Nephron progenitor cell (in vitro differentiated cells): ENCODE measurements around the gene SLC26A9.

ENCODE experiments used
- DNase-seq: peaks from one replicate; pipeline ENCODE4 v3.0.0; 2021
- H3K27ac Mint-ChIP-seq: 2 replicates; pipeline ENCODE4 v1.8.0; 2021; ENCODE audit warnings: mild to moderate bottlenecking, moderate library complexity, mixed read lengths
- H3K27me3 Mint-ChIP-seq: 2 replicates; pipeline ENCODE4 v1.8.0; 2021; ENCODE audit warnings: mild to moderate bottlenecking, low read depth, mixed read lengths; ENCODE audit not compliant: poor library complexity
- H3K36me3 Mint-ChIP-seq: 2 replicates; pipeline ENCODE4 v1.8.0; 2021; ENCODE audit warnings: low read depth, mixed read lengths
- H3K4me1 Mint-ChIP-seq: 2 replicates; pipeline ENCODE4 v1.8.0; 2021; ENCODE audit warnings: mixed read lengths
- H3K4me3 Mint-ChIP-seq: 2 replicates; pipeline ENCODE4 v1.8.0; 2021; ENCODE audit warnings: mild to moderate bottlenecking, moderate library complexity, mixed read lengths
- H3K9me3 Mint-ChIP-seq: 2 replicates; pipeline ENCODE4 v1.8.0; 2021; ENCODE audit warnings: mild to moderate bottlenecking, moderate library complexity, mixed read lengths
- TF ChIP-seq, protein P1 (sequence below): fragments of 200-600 bp; sonication (generic); IDR thresholded peaks from 2 replicates; pipeline ENCODE4 v1.5.0; 2021; ENCODE audit warnings: antibody characterized with exemption

Gene SLC26A9, protein sequence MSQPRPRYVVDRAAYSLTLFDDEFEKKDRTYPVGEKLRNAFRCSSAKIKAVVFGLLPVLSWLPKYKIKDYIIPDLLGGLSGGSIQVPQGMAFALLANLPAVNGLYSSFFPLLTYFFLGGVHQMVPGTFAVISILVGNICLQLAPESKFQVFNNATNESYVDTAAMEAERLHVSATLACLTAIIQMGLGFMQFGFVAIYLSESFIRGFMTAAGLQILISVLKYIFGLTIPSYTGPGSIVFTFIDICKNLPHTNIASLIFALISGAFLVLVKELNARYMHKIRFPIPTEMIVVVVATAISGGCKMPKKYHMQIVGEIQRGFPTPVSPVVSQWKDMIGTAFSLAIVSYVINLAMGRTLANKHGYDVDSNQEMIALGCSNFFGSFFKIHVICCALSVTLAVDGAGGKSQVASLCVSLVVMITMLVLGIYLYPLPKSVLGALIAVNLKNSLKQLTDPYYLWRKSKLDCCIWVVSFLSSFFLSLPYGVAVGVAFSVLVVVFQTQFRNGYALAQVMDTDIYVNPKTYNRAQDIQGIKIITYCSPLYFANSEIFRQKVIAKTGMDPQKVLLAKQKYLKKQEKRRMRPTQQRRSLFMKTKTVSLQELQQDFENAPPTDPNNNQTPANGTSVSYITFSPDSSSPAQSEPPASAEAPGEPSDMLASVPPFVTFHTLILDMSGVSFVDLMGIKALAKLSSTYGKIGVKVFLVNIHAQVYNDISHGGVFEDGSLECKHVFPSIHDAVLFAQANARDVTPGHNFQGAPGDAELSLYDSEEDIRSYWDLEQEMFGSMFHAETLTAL

DNA sequence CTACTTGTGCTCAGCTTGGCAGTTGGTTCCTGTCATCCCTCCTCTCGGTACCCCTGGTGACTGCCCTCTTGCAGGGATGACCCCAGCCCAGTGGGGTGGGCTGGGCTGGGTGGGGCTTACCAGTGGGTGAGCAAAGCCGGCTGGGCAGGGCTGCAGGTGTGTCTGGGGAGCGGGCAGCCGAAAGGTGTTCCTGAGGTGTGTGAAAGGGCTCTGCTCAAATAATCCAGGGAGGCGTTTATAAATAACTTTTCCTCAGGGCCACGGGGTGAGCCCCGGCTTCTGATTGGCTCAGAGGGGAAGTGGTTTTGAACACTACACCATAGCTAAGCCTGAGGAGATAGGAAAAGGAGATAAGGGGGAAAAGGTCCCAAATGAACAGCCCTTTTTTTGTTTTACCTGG, at the start of gene SLC26A9:
Gene SLC26A9, minus strand, starts transcription at position 212 of the 400 bp plus-strand sequence. CDS start 7,636 bp downstream, outside the sequence.
- DNase-seq, result no peak
- H3K27ac Mint-ChIP-seq, result no peak within 1 kb of the TSS
- TF ChIP-seq, protein P1, sequence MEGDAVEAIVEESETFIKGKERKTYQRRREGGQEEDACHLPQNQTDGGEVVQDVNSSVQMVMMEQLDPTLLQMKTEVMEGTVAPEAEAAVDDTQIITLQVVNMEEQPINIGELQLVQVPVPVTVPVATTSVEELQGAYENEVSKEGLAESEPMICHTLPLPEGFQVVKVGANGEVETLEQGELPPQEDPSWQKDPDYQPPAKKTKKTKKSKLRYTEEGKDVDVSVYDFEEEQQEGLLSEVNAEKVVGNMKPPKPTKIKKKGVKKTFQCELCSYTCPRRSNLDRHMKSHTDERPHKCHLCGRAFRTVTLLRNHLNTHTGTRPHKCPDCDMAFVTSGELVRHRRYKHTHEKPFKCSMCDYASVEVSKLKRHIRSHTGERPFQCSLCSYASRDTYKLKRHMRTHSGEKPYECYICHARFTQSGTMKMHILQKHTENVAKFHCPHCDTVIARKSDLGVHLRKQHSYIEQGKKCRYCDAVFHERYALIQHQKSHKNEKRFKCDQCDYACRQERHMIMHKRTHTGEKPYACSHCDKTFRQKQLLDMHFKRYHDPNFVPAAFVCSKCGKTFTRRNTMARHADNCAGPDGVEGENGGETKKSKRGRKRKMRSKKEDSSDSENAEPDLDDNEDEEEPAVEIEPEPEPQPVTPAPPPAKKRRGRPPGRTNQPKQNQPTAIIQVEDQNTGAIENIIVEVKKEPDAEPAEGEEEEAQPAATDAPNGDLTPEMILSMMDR, result no peak
- H3K9me3 Mint-ChIP-seq, result no peaks in the 10 kb centered on the region
- H3K4me3 Mint-ChIP-seq, result no peak within 1 kb of the TSS
- peaks cover 32% of the 10 kb centered on the region for H3K4me1 Mint-ChIP-seq
- H3K36me3 Mint-ChIP-seq, result no peaks in the 10 kb centered on the region
- H3K27me3 Mint-ChIP-seq, result peaks cover 38% of the 10 kb centered on the region

DNA sequence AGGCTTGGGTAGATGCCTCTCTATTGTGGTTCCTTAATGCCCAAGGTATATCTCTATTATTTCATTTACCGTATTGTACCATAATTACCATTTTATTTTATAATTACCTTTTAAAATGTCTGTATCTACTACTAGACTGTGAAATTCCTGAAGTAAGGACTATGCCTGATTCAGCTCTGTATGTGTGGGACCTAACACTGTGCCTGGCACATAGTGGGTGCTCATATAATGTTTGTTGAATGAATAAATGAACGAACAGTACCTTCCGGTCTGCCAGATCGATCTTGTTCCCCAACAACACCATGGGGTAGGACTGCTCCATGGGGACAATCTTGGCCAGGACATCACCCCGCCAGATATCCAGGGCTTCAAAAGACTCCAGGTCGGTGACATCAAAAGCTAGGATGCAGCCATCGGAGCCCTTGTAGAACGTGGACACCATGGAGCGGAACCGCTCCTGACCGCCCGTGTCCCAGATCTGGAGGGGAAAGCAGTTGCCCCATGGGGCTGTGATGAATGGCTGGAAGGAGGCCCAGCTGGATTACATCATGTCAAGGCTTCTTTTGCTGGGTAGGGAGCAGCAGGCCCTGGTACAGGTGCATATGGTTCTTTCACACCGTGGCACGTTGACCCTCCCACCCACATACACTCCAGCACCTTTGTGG, 49.1 kb upstream of the SLC26A9 start:
- Mint-ChIP-seq H3K9me3 (no peaks in the 10 kb centered on the region), H3K27ac (no peak overlapping the region), H3K36me3 (no peaks in the 10 kb centered on the region), H3K4me1 (peaks cover 34% of the 10 kb centered on the region), H3K4me3 (no peak overlapping the region), H3K27me3 (peaks cover 3% of the 10 kb centered on the region)
- no peak for DNase-seq
- TF ChIP-seq, protein P1, result no peak

DNA sequence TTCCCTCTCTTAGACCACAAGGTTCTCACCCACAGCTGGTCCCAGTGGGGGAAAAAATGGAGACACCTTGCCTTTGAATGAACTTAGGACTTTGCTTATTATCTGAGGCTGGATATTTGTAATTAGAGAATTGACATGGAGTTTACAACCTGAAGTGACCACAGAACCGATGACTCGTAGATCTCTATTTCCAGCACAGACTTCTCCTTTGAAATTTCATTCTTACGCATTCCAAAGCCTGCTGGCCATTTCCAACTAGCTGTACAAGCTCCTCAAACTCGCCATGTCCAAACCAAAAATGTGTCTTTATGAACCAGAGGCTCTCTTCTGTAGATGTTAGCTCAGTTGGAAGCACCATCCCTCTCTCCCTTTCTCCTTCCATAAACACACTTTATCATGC, 48.0 kb upstream of the SLC26A9 start:
- Mint-ChIP-seq H3K36me3 (no peaks in the 10 kb centered on the region), H3K27ac (no peak overlapping the region), H3K4me3 (no peak overlapping the region), H3K27me3 (peaks cover 3% of the 10 kb centered on the region), H3K4me1 (peaks cover 23% of the 10 kb centered on the region), H3K9me3 (no peaks in the 10 kb centered on the region)
- no peak for DNase-seq
- TF ChIP-seq, protein P1, result no peak

DNA sequence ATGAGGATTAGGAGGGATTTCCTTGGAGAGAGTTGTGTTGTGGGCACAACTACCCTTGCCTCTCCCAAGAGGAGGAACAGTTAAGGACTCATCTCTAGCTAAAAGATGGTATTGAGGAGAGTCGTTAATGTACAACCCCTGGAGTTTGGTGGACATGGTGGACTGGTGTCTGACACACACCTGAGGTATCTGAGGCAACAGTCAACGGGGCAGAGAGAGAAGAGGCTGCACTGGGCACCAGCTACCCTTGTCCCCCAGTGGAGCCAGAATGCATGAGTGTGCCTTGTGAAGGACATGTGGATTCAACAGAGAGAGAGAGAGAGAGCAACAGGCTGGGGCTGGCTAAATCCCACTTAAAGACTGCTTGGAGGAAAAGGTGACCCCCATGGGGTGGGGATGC, 47.0 kb upstream of the SLC26A9 start:
- H3K27ac Mint-ChIP-seq, result no peak overlapping the region
- DNase-seq, result no peak
- peaks cover 23% of the 10 kb centered on the region for H3K4me1 Mint-ChIP-seq
- peaks cover 3% of the 10 kb centered on the region for H3K27me3 Mint-ChIP-seq
- H3K9me3 Mint-ChIP-seq, result no peaks in the 10 kb centered on the region
- TF ChIP-seq, protein P1, result no peak
- no peak overlapping the region for H3K4me3 Mint-ChIP-seq
- no peaks in the 10 kb centered on the region for H3K36me3 Mint-ChIP-seq

DNA sequence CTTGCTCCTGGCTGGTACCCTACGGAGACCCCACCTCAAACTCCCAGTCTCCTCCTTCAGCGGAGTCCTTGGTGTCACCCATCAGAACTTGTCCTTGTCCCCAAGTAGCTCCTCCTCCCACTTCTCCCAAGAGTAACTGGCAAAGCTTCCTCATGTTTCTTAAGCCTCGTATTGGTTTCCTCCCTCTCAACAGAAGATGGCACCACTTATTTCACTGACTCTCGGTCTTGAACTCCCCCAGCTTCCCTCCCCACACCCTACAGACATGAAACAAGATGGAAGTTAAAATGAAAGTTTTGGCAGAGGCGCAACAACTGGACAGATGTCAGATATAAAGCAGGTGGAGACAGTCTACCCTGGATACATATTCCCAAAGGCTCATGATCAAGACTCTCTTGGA, 46.5 kb upstream of the SLC26A9 start:
- Mint-ChIP-seq H3K4me3 (no peak overlapping the region), H3K27ac (no peak overlapping the region), H3K4me1 (peaks cover 23% of the 10 kb centered on the region), H3K27me3 (peaks cover 3% of the 10 kb centered on the region), H3K9me3 (no peaks in the 10 kb centered on the region), H3K36me3 (no peaks in the 10 kb centered on the region)
- TF ChIP-seq, protein P1, result no peak
- DNase-seq, result no peak
